ENCODE results near the gene LUZP2.

Gene LUZP2

GRCh38 chr11:24560324-24560723 lies 63.5 kb downstream of the LUZP2 start:
- Histone ChIP-seq H3K36me3 (replicated peaks; ENCODE audit: insufficient read depth, low read length) (no peaks in the 10 kb centered on the region), H2AFZ (ENCODE audit: low read length) (no peak overlapping the region), H3K4me1 (ENCODE audit: low read length) (no peaks in the 10 kb centered on the region), H3K4me2 (ENCODE audit: low read depth, low read length) (no peak overlapping the region), H3K9me2 (replicated peaks; ENCODE audit: insufficient read depth, low read length) (no peaks in the 10 kb centered on the region), H3K79me2 (ENCODE audit: low read length) (no peaks in the 10 kb centered on the region), H3F3A (ENCODE audit: insufficient read depth, low read length) (no peaks in the 10 kb centered on the region), H3K9me3 (replicated peaks; ENCODE audit: insufficient read depth, low read length) (no peaks in the 10 kb centered on the region), H3K27me3 (replicated peaks; ENCODE audit: insufficient read depth, low read length) (no peaks in the 10 kb centered on the region), H3K4me3 (ENCODE audit: low read length) (no peak overlapping the region), H4K20me1 (ENCODE audit: insufficient read depth, low read length) (no peaks in the 10 kb centered on the region), H3K9ac (ENCODE audit: low read length) (no peak overlapping the region), H3K27ac (ENCODE audit: low read length) (no peak overlapping the region)
- no peak for DNase-seq
- TF ChIP-seq EZH2 (optimal IDR thresholded peaks at IDR 0.05; ENCODE audit: low read depth, low read length) (no peak), EZH2phosphoT487 (IDR thresholded peaks at IDR 0.05; ENCODE audit: low read length) (no peak), CTCF (IDR thresholded peaks at IDR 0.05; ENCODE audit: low read length) (no peak)

- H3K4me1 ChIP-seq (ENCODE audit: low read length): 0 out of 2 replicates have a peak, but pooled peaks cover 8% of the 10 kb centered on the region
- H3K27ac ChIP-seq (ENCODE audit: low read length): no peak overlapping the region; the same call in 1 of the 2 replicates
- H3K4me3 ChIP-seq (ENCODE audit: low read length): no peak overlapping the region
- TF ChIP-seq EZH2phosphoT487 (IDR thresholded peaks at IDR 0.05; ENCODE audit: low read length): no peak
- no peak for TF ChIP-seq CTCF (IDR thresholded peaks at IDR 0.05; ENCODE audit: low read length)
- TF ChIP-seq EZH2 (optimal IDR thresholded peaks at IDR 0.05; ENCODE audit: low read depth, low read length): no peak
- no peaks in the 10 kb centered on the region for H3F3A ChIP-seq (ENCODE audit: insufficient read depth, low read length)
- DNase-seq: peak; percentile 29
- no peaks in the 10 kb centered on the region for H4K20me1 ChIP-seq (ENCODE audit: insufficient read depth, low read length)
- peak overlapping the region; percentile 12; the same call in 1 of the 2 replicates for H3K4me2 ChIP-seq (ENCODE audit: low read depth, low read length)
- no peaks in the 10 kb centered on the region for H3K9me3 ChIP-seq (replicated peaks; ENCODE audit: insufficient read depth, low read length)
- no peak overlapping the region for H3K9ac ChIP-seq (ENCODE audit: low read length)
- H2AFZ ChIP-seq (ENCODE audit: low read length): peak overlapping the region; percentile 58; the same call in 1 of the 2 replicates
- H3K27me3 ChIP-seq (replicated peaks; ENCODE audit: insufficient read depth, low read length): no peaks in the 10 kb centered on the region
- no peaks in the 10 kb centered on the region for H3K79me2 ChIP-seq (ENCODE audit: low read length)
- no peaks in the 10 kb centered on the region for H3K9me2 ChIP-seq (replicated peaks; ENCODE audit: insufficient read depth, low read length)
- no peaks in the 10 kb centered on the region for H3K36me3 ChIP-seq (replicated peaks; ENCODE audit: insufficient read depth, low read length)
These were observed 70.5 kb downstream of the LUZP2 start for GRCh38 chr11:24567380-24567779.

- Histone ChIP-seq H3K9ac (ENCODE audit: low read length) (no peak overlapping the region), H3K4me2 (ENCODE audit: low read depth, low read length) (no peak overlapping the region), H3K36me3 (replicated peaks; ENCODE audit: insufficient read depth, low read length) (no peaks in the 10 kb centered on the region), H2AFZ (ENCODE audit: low read length) (no peak overlapping the region), H3K27me3 (replicated peaks; ENCODE audit: insufficient read depth, low read length) (no peaks in the 10 kb centered on the region), H3K79me2 (ENCODE audit: low read length) (no peaks in the 10 kb centered on the region), H3K9me2 (replicated peaks; ENCODE audit: insufficient read depth, low read length) (no peaks in the 10 kb centered on the region), H4K20me1 (ENCODE audit: insufficient read depth, low read length) (no peaks in the 10 kb centered on the region), H3K4me3 (ENCODE audit: low read length) (no peak overlapping the region), H3K4me1 (ENCODE audit: low read length) (0 out of 2 replicates have a peak, but pooled peaks cover 5% of the 10 kb centered on the region), H3K9me3 (replicated peaks; ENCODE audit: insufficient read depth, low read length) (no peaks in the 10 kb centered on the region), H3K27ac (ENCODE audit: low read length) (no peak overlapping the region), H3F3A (ENCODE audit: insufficient read depth, low read length) (no peaks in the 10 kb centered on the region)
- TF ChIP-seq EZH2 (optimal IDR thresholded peaks at IDR 0.05; ENCODE audit: low read depth, low read length) (no peak), EZH2phosphoT487 (IDR thresholded peaks at IDR 0.05; ENCODE audit: low read length) (no peak)
- DNase-seq: no peak
These were observed 75.5 kb downstream of the LUZP2 start for GRCh38 chr11:24572376-24572775.

- DNase-seq: no peak
- H3K9ac ChIP-seq (ENCODE audit: low read length): no peak overlapping the region
- no peak overlapping the region for H3K27ac ChIP-seq (ENCODE audit: low read length)
- H3F3A ChIP-seq (ENCODE audit: insufficient read depth, low read length): no peaks in the 10 kb centered on the region
- TF ChIP-seq EZH2 (optimal IDR thresholded peaks at IDR 0.05; ENCODE audit: low read depth, low read length): no peak
- TF ChIP-seq CTCF (IDR thresholded peaks at IDR 0.05; ENCODE audit: low read length): no peak
- TF ChIP-seq EZH2phosphoT487 (IDR thresholded peaks at IDR 0.05; ENCODE audit: low read length): no peak
- no peaks in the 10 kb centered on the region for H3K36me3 ChIP-seq (replicated peaks; ENCODE audit: insufficient read depth, low read length)
- H3K79me2 ChIP-seq (ENCODE audit: low read length): no peaks in the 10 kb centered on the region
- H3K27me3 ChIP-seq (replicated peaks; ENCODE audit: insufficient read depth, low read length): no peaks in the 10 kb centered on the region
- no peaks in the 10 kb centered on the region for H3K9me2 ChIP-seq (replicated peaks; ENCODE audit: insufficient read depth, low read length)
- no peaks in the 10 kb centered on the region for H3K4me1 ChIP-seq (ENCODE audit: low read length)
- no peak overlapping the region for H3K4me2 ChIP-seq (ENCODE audit: low read depth, low read length)
- no peak overlapping the region for H3K4me3 ChIP-seq (ENCODE audit: low read length)
- no peaks in the 10 kb centered on the region for H4K20me1 ChIP-seq (ENCODE audit: insufficient read depth, low read length)
- H3K9me3 ChIP-seq (replicated peaks; ENCODE audit: insufficient read depth, low read length): no peaks in the 10 kb centered on the region
- no peak overlapping the region for H2AFZ ChIP-seq (ENCODE audit: low read length)
These were observed 77.6 kb downstream of the LUZP2 start for GRCh38 chr11:24574461-24574860.
